Neural crest cell (in vitro differentiated cells): ENCODE results near the gene PMM2. TPM values are rescaled to one million over a fixed set of nuclear protein-coding genes. Genes with fewer than 3 reads are reported as not detected.

ENCODE experiments used
- DNase-seq: peaks from one replicate; pipeline ENCODE4 v3.0.0; 2021; ENCODE audit warnings: low read depth, mixed read lengths, low spot score
- H3K27ac Mint-ChIP-seq: one replicate; pipeline ENCODE4 v1.8.0; 2021; ENCODE audit warnings: mild to moderate bottlenecking, mixed read lengths; ENCODE audit not compliant: unreplicated experiment
- H3K27me3 Mint-ChIP-seq: 2 replicates; pipeline ENCODE4 v1.8.0; 2021; ENCODE audit warnings: low read depth, mild to moderate bottlenecking, mixed read lengths
- H3K36me3 Mint-ChIP-seq: 2 replicates; pipeline ENCODE4 v1.8.0; 2021; ENCODE audit warnings: low read depth, mild to moderate bottlenecking, mixed read lengths
- H3K4me1 Mint-ChIP-seq: 2 replicates; pipeline ENCODE4 v1.8.0; 2021; ENCODE audit warnings: mixed read lengths
- H3K4me3 Mint-ChIP-seq: one replicate; pipeline ENCODE4 v1.8.0; 2021; ENCODE audit warnings: mild to moderate bottlenecking, mixed read lengths
- H3K9me3 Mint-ChIP-seq: 2 replicates; pipeline ENCODE4 v1.8.0; 2021; ENCODE audit warnings: mixed read lengths
- total RNA-seq: library from RNA; stranded (reverse); gene quantifications from 2 replicates; pipeline ENCODE4 v1.2.1, GENCODE V29; 2021
- TF ChIP-seq, protein P1 (sequence below): fragments of 200-600 bp; sonication (generic); conservative IDR thresholded peaks from 2 replicates; pipeline ENCODE4 v1.5.0; 2021; ENCODE audit warnings: antibody characterized with exemption, mild to moderate bottlenecking

PMM2 gene
- total RNA-seq, 1 donor from 2014 or later, result 21.5 TPM

DNA sequence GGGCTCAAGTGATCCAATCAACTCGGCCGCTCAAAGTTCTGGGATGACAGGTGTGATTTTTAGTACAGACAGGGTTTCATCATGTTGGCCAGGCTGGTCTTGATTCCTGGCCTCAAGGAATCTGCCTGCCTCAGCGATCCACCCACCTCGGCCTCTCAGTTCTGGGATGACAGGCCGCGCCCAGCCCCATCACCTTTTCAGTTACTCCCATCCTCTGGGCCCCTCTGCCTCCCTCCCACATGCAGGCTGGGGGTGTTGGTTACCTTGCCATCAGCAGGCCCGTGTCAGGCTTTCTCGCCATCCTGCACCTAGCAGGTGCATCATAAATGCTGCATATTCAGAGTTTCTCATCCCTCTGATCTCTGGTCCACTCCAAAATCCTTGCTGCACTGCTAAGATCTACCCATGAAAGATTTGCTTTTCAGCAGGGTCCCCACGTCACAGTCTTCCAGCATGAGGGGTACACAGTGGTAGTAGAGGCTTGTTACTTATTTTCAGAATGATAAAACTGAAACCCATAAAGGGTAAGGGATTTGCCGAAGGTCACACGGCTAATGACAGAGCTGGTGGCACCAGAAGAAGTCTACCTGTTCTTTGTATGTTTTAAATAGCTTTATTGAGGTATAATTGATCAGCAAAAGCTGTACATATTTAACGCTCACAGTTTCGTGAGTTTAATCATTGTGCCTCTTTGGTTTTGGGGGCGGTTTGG lies 16.6 kb downstream of the PMM2 start:
- Mint-ChIP-seq H3K4me1 (peaks cover 4% of the 10 kb centered on the region), H3K36me3 (peaks cover 20% of the 10 kb centered on the region), H3K4me3 (no peak overlapping the region), H3K9me3 (no peaks in the 10 kb centered on the region), H3K27ac (peak overlapping the region; percentile 62), H3K27me3 (no peaks in the 10 kb centered on the region)
- TF ChIP-seq, protein P1, sequence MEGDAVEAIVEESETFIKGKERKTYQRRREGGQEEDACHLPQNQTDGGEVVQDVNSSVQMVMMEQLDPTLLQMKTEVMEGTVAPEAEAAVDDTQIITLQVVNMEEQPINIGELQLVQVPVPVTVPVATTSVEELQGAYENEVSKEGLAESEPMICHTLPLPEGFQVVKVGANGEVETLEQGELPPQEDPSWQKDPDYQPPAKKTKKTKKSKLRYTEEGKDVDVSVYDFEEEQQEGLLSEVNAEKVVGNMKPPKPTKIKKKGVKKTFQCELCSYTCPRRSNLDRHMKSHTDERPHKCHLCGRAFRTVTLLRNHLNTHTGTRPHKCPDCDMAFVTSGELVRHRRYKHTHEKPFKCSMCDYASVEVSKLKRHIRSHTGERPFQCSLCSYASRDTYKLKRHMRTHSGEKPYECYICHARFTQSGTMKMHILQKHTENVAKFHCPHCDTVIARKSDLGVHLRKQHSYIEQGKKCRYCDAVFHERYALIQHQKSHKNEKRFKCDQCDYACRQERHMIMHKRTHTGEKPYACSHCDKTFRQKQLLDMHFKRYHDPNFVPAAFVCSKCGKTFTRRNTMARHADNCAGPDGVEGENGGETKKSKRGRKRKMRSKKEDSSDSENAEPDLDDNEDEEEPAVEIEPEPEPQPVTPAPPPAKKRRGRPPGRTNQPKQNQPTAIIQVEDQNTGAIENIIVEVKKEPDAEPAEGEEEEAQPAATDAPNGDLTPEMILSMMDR, result no peak
- DNase-seq, result no peak

DNA sequence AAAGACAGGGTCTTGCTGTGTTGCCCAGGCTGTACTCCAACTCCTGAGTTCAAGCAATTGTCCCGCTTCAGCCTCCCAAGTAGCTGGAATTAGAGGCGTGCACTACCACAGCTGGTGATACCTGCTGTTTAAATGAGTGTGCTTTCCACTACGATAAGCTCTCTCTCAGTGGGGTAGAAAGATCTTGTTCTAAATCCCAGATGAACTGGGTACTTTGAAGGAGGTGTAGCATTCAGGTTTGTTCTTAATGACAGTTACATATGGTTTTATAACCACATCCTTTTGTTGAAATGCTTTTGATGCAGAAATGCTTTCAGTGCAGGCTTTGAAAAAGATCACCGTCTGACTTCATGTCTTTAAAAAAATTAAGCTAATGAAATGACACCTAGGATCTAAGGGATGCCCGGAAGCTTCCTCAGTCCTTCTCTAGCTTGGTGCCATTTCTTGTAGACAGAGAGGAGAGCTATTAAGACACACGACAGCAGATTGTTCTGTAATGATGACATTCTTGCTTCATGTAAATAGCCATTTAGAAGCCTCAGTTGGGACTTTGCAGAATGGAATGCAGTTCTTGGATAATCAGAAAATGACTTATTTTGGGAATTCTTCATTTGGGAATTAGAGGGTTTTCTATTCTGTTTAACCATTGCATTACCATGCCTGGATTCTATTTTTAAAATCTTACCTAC lies 19.5 kb downstream of the PMM2 start:
- Mint-ChIP-seq H3K27me3 (no peaks in the 10 kb centered on the region), H3K9me3 (no peaks in the 10 kb centered on the region), H3K4me1 (peaks cover 5% of the 10 kb centered on the region), H3K27ac (no peak overlapping the region), H3K36me3 (peaks cover 23% of the 10 kb centered on the region), H3K4me3 (no peak overlapping the region)
- no peak for DNase-seq
- TF ChIP-seq, protein P1, result no peak

DNA sequence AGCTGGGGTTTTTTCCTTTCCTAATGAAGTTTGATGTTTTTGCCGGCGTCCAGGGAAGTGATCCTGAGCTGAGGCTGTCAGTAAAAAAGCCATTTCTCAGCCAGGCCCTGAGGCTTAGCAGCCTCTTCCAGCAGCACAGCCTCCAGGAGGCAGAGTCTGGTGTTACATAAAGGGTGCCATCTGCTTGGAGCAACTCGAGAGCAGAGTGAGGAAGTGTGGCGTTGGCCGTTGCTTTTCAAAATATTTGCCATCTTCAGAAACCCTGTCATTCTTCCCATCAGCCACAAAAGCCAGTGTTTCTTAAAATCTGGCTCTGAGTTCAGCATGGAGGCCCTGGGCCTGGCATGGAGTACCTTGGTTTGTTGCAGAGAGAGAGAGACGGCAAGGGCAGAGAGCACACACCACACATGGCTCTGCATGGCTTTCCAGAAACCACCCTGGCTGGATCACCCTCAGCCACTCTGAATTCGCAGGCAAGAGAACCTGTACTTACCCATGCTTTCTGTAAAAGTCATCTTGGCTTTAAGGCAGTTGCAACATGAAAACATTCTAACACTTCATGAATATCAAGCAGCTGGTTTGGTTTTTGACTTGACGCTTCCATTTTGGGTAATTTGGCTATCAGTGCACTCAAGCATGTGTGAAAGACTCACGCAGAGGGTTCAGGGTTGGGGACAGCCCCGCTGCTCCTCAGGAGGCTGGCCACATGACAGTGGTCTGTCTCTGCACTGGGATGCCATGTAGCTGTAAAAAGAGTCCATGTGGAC lies 21.0 kb downstream of the PMM2 start:
- TF ChIP-seq, protein P1, result no peak
- Mint-ChIP-seq H3K27ac (no peak overlapping the region), H3K4me3 (no peak overlapping the region), H3K27me3 (no peaks in the 10 kb centered on the region), H3K4me1 (peaks cover 5% of the 10 kb centered on the region), H3K9me3 (no peaks in the 10 kb centered on the region), H3K36me3 (peaks cover 27% of the 10 kb centered on the region)
- no peak for DNase-seq

DNA sequence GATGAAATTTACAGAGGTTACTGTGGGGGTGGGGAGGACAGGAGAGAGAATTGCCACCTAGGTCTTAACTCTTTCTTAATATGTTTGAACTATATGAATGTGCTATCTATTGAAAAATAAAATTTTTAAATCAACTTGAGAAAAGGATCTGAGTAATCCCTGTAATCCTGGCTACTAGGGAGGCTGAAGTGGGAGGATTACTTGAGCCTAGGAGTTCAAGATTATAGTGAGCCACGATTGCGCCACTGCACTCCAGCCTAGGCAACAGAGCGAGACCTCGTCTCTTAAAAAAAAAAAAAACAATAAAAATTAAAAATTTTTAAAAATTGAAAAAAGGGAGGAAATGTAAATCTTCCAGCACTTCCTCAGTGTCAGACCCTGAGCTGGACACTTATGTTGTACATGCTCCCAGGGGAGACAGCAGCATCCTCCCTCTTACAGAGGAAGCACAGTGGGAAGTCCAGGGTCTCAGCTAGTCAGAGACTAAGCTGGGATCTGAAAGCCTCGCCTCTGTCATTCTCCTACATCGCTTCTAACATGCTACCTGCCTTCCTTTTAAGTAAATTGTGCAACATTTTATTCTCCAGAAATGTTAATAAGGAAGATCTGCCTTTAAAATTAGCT lies 21.9 kb downstream of the PMM2 start:
- no peak overlapping the region for H3K27ac Mint-ChIP-seq

DNA sequence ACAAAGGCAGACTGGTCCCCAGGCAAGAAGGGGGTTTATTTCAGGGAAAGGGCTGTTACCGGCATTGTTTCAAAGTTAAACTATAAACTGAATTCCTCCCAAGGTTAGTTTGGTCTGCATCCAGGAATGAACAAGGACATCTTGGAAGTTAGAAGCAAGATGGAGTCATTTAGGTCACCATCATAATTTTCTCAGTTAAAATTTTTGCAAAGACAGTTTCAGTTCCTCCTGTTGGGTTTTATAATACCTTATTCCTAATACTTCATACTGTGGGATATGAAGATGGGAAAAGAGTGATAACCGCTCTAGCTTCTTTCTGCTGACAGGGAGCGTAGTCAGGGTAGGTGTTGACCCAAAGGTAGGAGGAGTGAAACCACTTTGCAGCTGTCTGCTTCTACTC lies 24.8 kb downstream of the PMM2 start:
- no peak for DNase-seq
- H3K36me3 Mint-ChIP-seq, result peaks cover 20% of the 10 kb centered on the region

More for the DNA sequence above, 21.9 kb downstream of the PMM2 start:
- peaks cover 32% of the 10 kb centered on the region for H3K36me3 Mint-ChIP-seq
- DNase-seq, result no peak
- no peaks in the 10 kb centered on the region for H3K9me3 Mint-ChIP-seq
- no peaks in the 10 kb centered on the region for H3K27me3 Mint-ChIP-seq
- H3K4me1 Mint-ChIP-seq, result peaks cover 5% of the 10 kb centered on the region
- TF ChIP-seq, protein P1, result no peak
- no peak overlapping the region for H3K4me3 Mint-ChIP-seq

More for the DNA sequence above, 24.8 kb downstream of the PMM2 start:
- Mint-ChIP-seq H3K4me1 (peaks cover 5% of the 10 kb centered on the region), H3K4me3 (no peak overlapping the region), H3K27me3 (no peaks in the 10 kb centered on the region), H3K9me3 (no peaks in the 10 kb centered on the region), H3K27ac (no peak overlapping the region)
- TF ChIP-seq, protein P1, result no peak
